CD14-positive monocyte (primary cell): ENCODE measurements around the gene LIPE. TPM values are rescaled to one million over a fixed set of nuclear protein-coding genes. Genes with fewer than 3 reads are reported as not detected.

Source experiments
- DNase-seq, 3 donors: peaks; one replicate each; pipeline ENCODE4 v3.0.0-alpha.2; 2011 to 2022
- H2AFZ ChIP-seq: 2 replicates; pipeline ENCODE4 v1.6.0; 2012; ENCODE audit warnings: mild to moderate bottlenecking, low read depth, low read length, inconsistent platforms; ENCODE audit not compliant: insufficient read depth, poor library complexity, severe bottlenecking
- H3K27ac ChIP-seq, 2 donors: 1 replicate in 1 of 2; 2 replicates in 1 of 2; pipeline ENCODE4 v1.5.1; 2012 to 2013; ENCODE audit warnings: low read length in 2 of 2, control low read depth in 1 of 2, inconsistent platforms in 1 of 2, low read depth in 1 of 2, mild to moderate bottlenecking in 1 of 2
- H3K27me3 ChIP-seq, 2 donors: one replicate each; pipeline versions ENCODE4 v1.6.0 to v1.6.1; 2011 to 2013; ENCODE audit warnings: low read length in 2 of 2; ENCODE audit not compliant: control insufficient read depth in 2 of 2, insufficient read depth in 2 of 2
- H3K36me3 ChIP-seq, 2 donors: replicated peaks in 1 of 2; 1 replicate in 1 of 2; 2 replicates in 1 of 2; pipeline versions ENCODE4 v1.5.1 to v1.6.1; 2012 to 2013; ENCODE audit warnings: low read length in 2 of 2, control low read depth in 1 of 2, inconsistent platforms in 1 of 2, mild to moderate bottlenecking in 1 of 2; ENCODE audit not compliant: insufficient read depth in 2 of 2, control insufficient read depth in 1 of 2
- H3K4me1 ChIP-seq, 2 donors: 1 replicate in 1 of 2; 2 replicates in 1 of 2; pipeline versions ENCODE4 v1.5.1 to v1.6.1; 2012 to 2013; ENCODE audit warnings: low read length in 2 of 2, control low read depth in 1 of 2, inconsistent platforms in 1 of 2, mild to moderate bottlenecking in 1 of 2, moderate library complexity in 1 of 2; ENCODE audit not compliant: insufficient read depth in 2 of 2, control insufficient read depth in 1 of 2
- H3K4me2 ChIP-seq: replicated peaks from 2 replicates; pipeline ENCODE3; 2012; ENCODE audit warnings: low read length, moderate library complexity, mild to moderate bottlenecking; ENCODE audit not compliant: poor library complexity, severe bottlenecking; ENCODE audit errors: extremely low read depth
- H3K4me3 ChIP-seq, 3 experiments: fragments of 200-600 bp in 1 of 3; sonication (generic) in 1 of 3; replicated peaks in 1 of 3; 1 replicate in 2 of 3; 2 replicates in 1 of 3; pipeline ENCODE4 v1.5.1; 2011 to 2013; ENCODE audit warnings: low read length in 3 of 3, mild to moderate bottlenecking in 3 of 3, control low read depth in 2 of 3, low read depth in 2 of 3, inconsistent platforms in 1 of 3, moderate library complexity in 1 of 3
- H3K79me2 ChIP-seq: 2 replicates; pipeline ENCODE4 v1.6.0; 2012; ENCODE audit warnings: mild to moderate bottlenecking, control low read depth, inconsistent platforms, low read length, moderate library complexity; ENCODE audit not compliant: insufficient read depth
- H3K9ac ChIP-seq: 2 replicates; pipeline ENCODE4 v1.6.0; 2017; ENCODE audit warnings: low read length, mild to moderate bottlenecking; ENCODE audit not compliant: insufficient read depth, poor library complexity, severe bottlenecking
- H3K9me3 ChIP-seq, 2 donors: replicated peaks in 1 of 2; 1 replicate in 1 of 2; 2 replicates in 1 of 2; pipeline versions ENCODE4 v1.5.1 to v1.6.1; 2012 to 2013; ENCODE audit warnings: low read length in 2 of 2, control low read depth in 1 of 2; ENCODE audit not compliant: control insufficient read depth in 1 of 2, insufficient read depth in 1 of 2
- H4K20me1 ChIP-seq: 2 replicates; pipeline ENCODE4 v1.6.0; 2012; ENCODE audit warnings: mild to moderate bottlenecking, low read length, control low read depth, moderate library complexity; ENCODE audit not compliant: insufficient read depth
- H3K27ac Mint-ChIP-seq, 7 donors: one replicate each; pipeline ENCODE4 v1.8.0; 2020; ENCODE audit warnings: mild to moderate bottlenecking in 7 of 7, mixed read lengths in 7 of 7, moderate library complexity in 6 of 7, inconsistent platforms in 2 of 7
- H3K27me3 Mint-ChIP-seq, 3 donors: one replicate each; pipeline ENCODE4 v1.8.0; 2021 to 2022; ENCODE audit warnings: low read depth in 3 of 3, mild to moderate bottlenecking in 3 of 3, mixed read lengths in 3 of 3, moderate library complexity in 3 of 3, inconsistent platforms in 1 of 3
- H3K36me3 Mint-ChIP-seq, 2 donors: one replicate each; pipeline ENCODE4 v1.8.0; 2020; ENCODE audit warnings: mixed read lengths in 2 of 2, inconsistent platforms in 1 of 2, mild to moderate bottlenecking in 1 of 2
- H3K4me1 Mint-ChIP-seq: one replicate; pipeline ENCODE4 v1.8.0; 2020; ENCODE audit warnings: mild to moderate bottlenecking, mixed read lengths
- H3K4me3 Mint-ChIP-seq, 2 donors: one replicate each; pipeline ENCODE4 v1.8.0; 2020; ENCODE audit warnings: mild to moderate bottlenecking in 2 of 2, mixed read lengths in 2 of 2, moderate library complexity in 1 of 2
- H3K9me3 Mint-ChIP-seq, 7 donors: one replicate each; pipeline ENCODE4 v1.8.0; 2020 to 2022; ENCODE audit warnings: mixed read lengths in 7 of 7, mild to moderate bottlenecking in 6 of 7, moderate library complexity in 6 of 7, inconsistent platforms in 2 of 7
- WGBS: methylation state at CpG from one replicate; pipeline ENCODE4 v1.1.5; 2013; ENCODE audit warnings: missing lambda C conversion rate; ENCODE audit not compliant: insufficient coverage; 5-methylcytosine and 5-hydroxymethylcytosine counted together
- intact Hi-C, 2 donors: fragments of 100-400 bp; cut with micrococcal nuclease; formaldehyde crosslinking; loops; one replicate each; pipeline versions ENCODE4 v1.15.0 to v1.15.1; 2023
- polyA plus RNA-seq, 3 donors: library from polyadenylated mRNA; depleted of rRNA in 1 of 3; unstranded in 2 of 3; stranded (reverse) in 1 of 3; fragments of 300-500 nt in 2 of 3; fragments of >200 nt in 1 of 3; fragmentation: Illumina TruSeq in 2 of 3; gene quantifications; 1 replicate in 2 of 3; 2 replicates in 1 of 3; pipeline ENCODE4 v1.2.3, GENCODE V29; 2012 to 2021
- TF ChIP-seq, protein P1 (sequence below): fragments of 200-600 bp; IDR thresholded peaks from one replicate; pipeline ENCODE4 v1.8.0; 2022; ENCODE audit warnings: antibody characterized with exemption, mild to moderate bottlenecking

Gene LIPE
- polyA plus RNA-seq, 3 donors, result 0.31 TPM; not detected in 2

DNA sequence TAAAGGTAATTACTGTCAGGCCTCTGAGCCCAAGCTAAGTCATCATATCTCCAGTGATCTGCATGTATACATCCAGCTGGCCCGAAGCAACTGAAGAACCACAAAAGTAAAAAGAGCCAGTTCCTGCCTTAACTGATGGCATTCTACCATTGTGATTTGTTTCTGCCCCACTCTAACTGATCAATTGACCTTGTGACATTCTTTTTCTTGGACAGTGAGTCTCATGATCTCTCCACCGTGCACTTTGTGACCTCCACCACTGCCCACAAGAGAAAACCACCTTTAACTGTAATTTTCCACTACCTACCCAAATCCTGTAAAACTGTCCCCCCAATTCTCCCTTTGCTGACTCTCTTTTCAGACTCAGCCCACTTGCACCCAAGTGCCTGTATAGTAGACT, 32.7 kb upstream of the LIPE start:
- H3K4me1 Mint-ChIP-seq, result peaks cover 16% of the 10 kb centered on the region
- whole genome bisulfite sequencing, result 83% methylated on average over 2 of the region's 2 CpGs
- Histone ChIP-seq H3K4me3 (no peak overlapping the region), H3K4me2 (no peak overlapping the region), H3K9me3 (no peaks in the 10 kb centered on the region), H3K9ac (no peak overlapping the region), H3K79me2 (no peaks in the 10 kb centered on the region), H4K20me1 (no peaks in the 10 kb centered on the region), H3K27ac (no peak overlapping the region), H2AFZ (no peak overlapping the region), H3K27me3 (no peaks in the 10 kb centered on the region), H3K4me1 (peaks cover 12 to 16% of the 10 kb centered on the region in 2 donors), H3K36me3 (no peaks in the 10 kb centered on the region)
- H3K36me3 Mint-ChIP-seq, result no peaks in the 10 kb centered on the region
- no peak overlapping the region for H3K4me3 Mint-ChIP-seq
- DNase-seq, result no peak
- H3K27ac Mint-ChIP-seq, result no peak overlapping the region
- intact Hi-C loops, result no loop called here
- TF ChIP-seq, protein P1, sequence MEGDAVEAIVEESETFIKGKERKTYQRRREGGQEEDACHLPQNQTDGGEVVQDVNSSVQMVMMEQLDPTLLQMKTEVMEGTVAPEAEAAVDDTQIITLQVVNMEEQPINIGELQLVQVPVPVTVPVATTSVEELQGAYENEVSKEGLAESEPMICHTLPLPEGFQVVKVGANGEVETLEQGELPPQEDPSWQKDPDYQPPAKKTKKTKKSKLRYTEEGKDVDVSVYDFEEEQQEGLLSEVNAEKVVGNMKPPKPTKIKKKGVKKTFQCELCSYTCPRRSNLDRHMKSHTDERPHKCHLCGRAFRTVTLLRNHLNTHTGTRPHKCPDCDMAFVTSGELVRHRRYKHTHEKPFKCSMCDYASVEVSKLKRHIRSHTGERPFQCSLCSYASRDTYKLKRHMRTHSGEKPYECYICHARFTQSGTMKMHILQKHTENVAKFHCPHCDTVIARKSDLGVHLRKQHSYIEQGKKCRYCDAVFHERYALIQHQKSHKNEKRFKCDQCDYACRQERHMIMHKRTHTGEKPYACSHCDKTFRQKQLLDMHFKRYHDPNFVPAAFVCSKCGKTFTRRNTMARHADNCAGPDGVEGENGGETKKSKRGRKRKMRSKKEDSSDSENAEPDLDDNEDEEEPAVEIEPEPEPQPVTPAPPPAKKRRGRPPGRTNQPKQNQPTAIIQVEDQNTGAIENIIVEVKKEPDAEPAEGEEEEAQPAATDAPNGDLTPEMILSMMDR, result no peak
- peaks cover 1 to 3% (median 2%) of the 10 kb centered on the region in 3 donors for H3K27me3 Mint-ChIP-seq
- H3K9me3 Mint-ChIP-seq, result peaks cover 0 to 2% (median 0%) of the 10 kb centered on the region in 7 donors

DNA sequence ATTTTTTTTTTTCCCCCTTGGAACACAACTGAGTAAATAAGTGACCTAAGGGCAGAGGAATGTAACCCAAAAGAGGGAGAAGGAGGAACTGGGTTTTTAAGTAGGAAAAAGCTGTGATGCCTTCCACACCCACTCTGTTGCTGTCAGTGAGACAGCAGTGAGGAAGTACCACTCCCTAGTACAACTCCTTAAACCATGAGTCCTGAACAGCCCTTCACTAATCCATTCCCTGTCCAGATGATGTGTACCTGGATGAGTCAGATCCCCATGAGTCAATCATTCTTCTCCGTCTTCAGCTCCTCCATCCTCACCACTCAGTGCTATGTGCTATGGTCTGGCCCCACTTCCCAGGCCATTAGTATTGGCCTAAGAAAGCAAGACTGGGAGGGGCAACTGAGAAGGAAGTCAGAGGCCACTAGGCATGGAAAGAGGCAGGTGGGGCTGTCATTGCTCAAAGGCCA, 28.5 kb upstream of the LIPE start:
- H3K27ac ChIP-seq, result no peak overlapping the region
- no peaks in the 10 kb centered on the region for H3K9me3 ChIP-seq
- no peaks in the 10 kb centered on the region for H3K36me3 Mint-ChIP-seq
- no peaks in the 10 kb centered on the region for H3K27me3 ChIP-seq
- peak overlapping the region; percentile 38 for H2AFZ ChIP-seq
- H3K4me2 ChIP-seq, result no peak overlapping the region
- no peaks in the 10 kb centered on the region for H4K20me1 ChIP-seq
- peak overlapping the region in 1 of 2 donors; percentile 22 for H3K4me3 Mint-ChIP-seq
- H3K27me3 Mint-ChIP-seq, result peaks cover 3 to 21% (median 5%) of the 10 kb centered on the region in 3 donors
- H3K9ac ChIP-seq, result no peak overlapping the region
- peaks cover 0 to 2% (median 0%) of the 10 kb centered on the region in 7 donors for H3K9me3 Mint-ChIP-seq
- H3K79me2 ChIP-seq, result no peaks in the 10 kb centered on the region
- peaks cover 40% of the 10 kb centered on the region for H3K4me1 Mint-ChIP-seq
- WGBS, result no CpG with 5 or more reads among the region's 1 CpG
- H3K4me1 ChIP-seq, result peaks cover 25 to 37% of the 10 kb centered on the region in 2 donors
- TF ChIP-seq, protein P1, result no peak
- H3K36me3 ChIP-seq, result no peaks in the 10 kb centered on the region
- no peak overlapping the region for H3K4me3 ChIP-seq
- intact Hi-C loops, result no loop called here
- H3K27ac Mint-ChIP-seq, result peak overlapping the region in 2 of 7 donors; percentile 38 to 80
- DNase-seq, result peak in 2 of 3 donors; percentile 5 to 22
